Esophagus (tissue), 2 donors: ENCODE measurements around the gene PRR4. TPM values are rescaled to one million over a fixed set of nuclear protein-coding genes. Genes with fewer than 3 reads are reported as not detected.

Experiments used
- H3K27ac ChIP-seq, 2 donors: one replicate each; pipeline ENCODE4 v1.5.1; 2013; ENCODE audit warnings: low read depth in 2 of 2, mild to moderate bottlenecking in 2 of 2, inconsistent platforms in 1 of 2, low read length in 1 of 2, moderate library complexity in 1 of 2
- H3K27me3 ChIP-seq, 2 donors: one replicate each; pipeline ENCODE4 v1.6.1; 2013; ENCODE audit warnings: low read length in 2 of 2, control low read depth in 1 of 2, mild to moderate bottlenecking in 1 of 2; ENCODE audit not compliant: insufficient read depth in 2 of 2, control insufficient read depth in 1 of 2
- H3K36me3 ChIP-seq, 2 donors: one replicate each; pipeline ENCODE4 v1.6.1; 2013; ENCODE audit warnings: low read length in 1 of 2; ENCODE audit not compliant: control insufficient read depth in 2 of 2, insufficient read depth in 2 of 2
- H3K4me1 ChIP-seq, 2 donors: one replicate each; pipeline ENCODE4 v1.6.1; 2013; ENCODE audit warnings: low read length in 1 of 2; ENCODE audit not compliant: control insufficient read depth in 2 of 2, insufficient read depth in 2 of 2
- H3K4me3 ChIP-seq, 2 donors: one replicate each; pipeline ENCODE4 v1.5.1; 2013; ENCODE audit warnings: low read length in 2 of 2, mild to moderate bottlenecking in 2 of 2, low read depth in 1 of 2, moderate library complexity in 1 of 2
- H3K9me3 ChIP-seq, 2 donors: one replicate each; pipeline ENCODE4 v1.6.1; 2013; ENCODE audit warnings: mild to moderate bottlenecking in 2 of 2, low read depth in 1 of 2, low read length in 1 of 2, moderate library complexity in 1 of 2; ENCODE audit not compliant: control insufficient read depth in 2 of 2, insufficient read depth in 1 of 2
- WGBS, 2 donors: extraction: QIAGEN DNeasy Blood & Tissue Kit; methylation state at CpG; one replicate each; pipeline ENCODE4 v1.1.7; 2013; 5-methylcytosine and 5-hydroxymethylcytosine counted together
- polyA plus RNA-seq, 2 donors: library from polyadenylated mRNA; stranded (reverse); fragments of 200-250 nt; gene quantifications; one replicate each; pipeline ENCODE4 v1.2.3, GENCODE V29; 2013
- donor health status: healthy with polysubstance abuse.
- donor health status: Bipolar disorder and iron deficiency.

PRR4 gene
- polyA plus RNA-seq, 2 donors: 2.1 to 3.3 TPM

GRCh38 chr12:10855807-10856206, 6.5 kb upstream of the PRR4 start:
- H3K9me3 ChIP-seq: peaks cover 14% of the 10 kb centered on the region in 2 donors
- no peaks in the 10 kb centered on the region for H3K4me1 ChIP-seq
- H3K27ac ChIP-seq: no peak overlapping the region
- H3K27me3 ChIP-seq: no peaks in the 10 kb centered on the region
- H3K4me3 ChIP-seq: no peak overlapping the region
- H3K36me3 ChIP-seq: peaks cover 2 to 6% of the 10 kb centered on the region in 2 donors
- WGBS, 2 donors: 94 to 100% methylated on average over 2 of the region's 2 CpGs

- Histone ChIP-seq H3K36me3 (peaks cover 2 to 8% of the 10 kb centered on the region in 2 donors), H3K27me3 (no peaks in the 10 kb centered on the region), H3K9me3 (peaks cover 13 to 14% of the 10 kb centered on the region in 2 donors), H3K4me1 (no peaks in the 10 kb centered on the region), H3K4me3 (no peak overlapping the region), H3K27ac (no peak overlapping the region)
- WGBS, 2 donors: 78 to 80% methylated on average over 2 of the region's 2 CpGs
These were observed 4.5 kb upstream of the PRR4 start for GRCh38 chr12:10853776-10854175.

- H3K36me3 ChIP-seq: peaks cover 0 to 7% of the 10 kb centered on the region in 2 donors
- no peaks in the 10 kb centered on the region for H3K27me3 ChIP-seq
- no peak overlapping the region for H3K27ac ChIP-seq
- no peaks in the 10 kb centered on the region for H3K4me1 ChIP-seq
- peaks cover 6 to 8% of the 10 kb centered on the region in 2 donors for H3K9me3 ChIP-seq
- H3K4me3 ChIP-seq: no peak overlapping the region
- WGBS, 2 donors: 76 to 83% methylated on average over 4 of the region's 4 CpGs
These were observed 2.1 kb upstream of the PRR4 start for GRCh38 chr12:10851243-10851858.

- no peaks in the 10 kb centered on the region for H3K27me3 ChIP-seq
- no peaks in the 10 kb centered on the region for H3K4me1 ChIP-seq
- WGBS, 2 donors: 27 to 33% methylated on average over 2 of the region's 2 CpGs
- H3K9me3 ChIP-seq: no peaks in the 10 kb centered on the region
- H3K27ac ChIP-seq: no peak overlapping the region
- H3K4me3 ChIP-seq: no peak overlapping the region
- H3K36me3 ChIP-seq: peaks cover 0 to 7% of the 10 kb centered on the region in 2 donors
These were observed 1.5 kb downstream of the PRR4 start for GRCh38 chr12:10847744-10848143.

- WGBS, 2 donors: 97 to 100% methylated on average over 2 of the region's 2 CpGs
- H3K9me3 ChIP-seq: no peaks in the 10 kb centered on the region
These were observed 6.4 kb downstream of the PRR4 start for GRCh38 chr12:10842862-10843261.

GRCh38 chr12:10838461-10838860, 10.8 kb downstream of the PRR4 start:
- H3K36me3 ChIP-seq: no peaks in the 10 kb centered on the region
- 87 to 90% methylated on average over 3 of the region's 3 CpGs for WGBS, 2 donors

More at GRCh38 chr12:10842862-10843261, 6.4 kb downstream of the PRR4 start:
- no peak overlapping the region for H3K4me3 ChIP-seq
- no peaks in the 10 kb centered on the region for H3K27me3 ChIP-seq
- H3K4me1 ChIP-seq: no peaks in the 10 kb centered on the region
- H3K36me3 ChIP-seq: peaks cover 0 to 4% of the 10 kb centered on the region in 2 donors
- no peak overlapping the region for H3K27ac ChIP-seq

GRCh38 chr12:10829994-10830393, 19.3 kb downstream of the PRR4 start:
- WGBS, 2 donors: 96 to 100% methylated on average over 1 of the region's 1 CpG
- no peaks in the 10 kb centered on the region for H3K27me3 ChIP-seq

More at GRCh38 chr12:10838461-10838860, 10.8 kb downstream of the PRR4 start:
- Histone ChIP-seq H3K27ac (no peak overlapping the region), H3K4me1 (no peaks in the 10 kb centered on the region), H3K4me3 (no peak overlapping the region), H3K27me3 (no peaks in the 10 kb centered on the region), H3K9me3 (no peaks in the 10 kb centered on the region)

GRCh38 chr12:10826258-10826657, 23.0 kb downstream of the PRR4 start, which contains the start of gene TAS2R10:
Gene TAS2R10, minus strand, starts transcription at chr12:10826358. Its CDS starts 89 bp downstream, at chr12:10826269.
- Histone ChIP-seq H3K4me3 (no peak within 1 kb of the TSS), H3K9me3 (no peaks in the 10 kb centered on the region), H3K27me3 (no peaks in the 10 kb centered on the region), H3K4me1 (no peaks in the 10 kb centered on the region), H3K36me3 (no peaks in the 10 kb centered on the region), H3K27ac (no peak within 1 kb of the TSS)
- 92% methylated on average over 3 of the region's 3 CpGs for WGBS, 2 donors

More at GRCh38 chr12:10829994-10830393, 19.3 kb downstream of the PRR4 start:
- H3K9me3 ChIP-seq: no peaks in the 10 kb centered on the region
- H3K4me3 ChIP-seq: no peak overlapping the region
- no peaks in the 10 kb centered on the region for H3K4me1 ChIP-seq
- H3K27ac ChIP-seq: no peak overlapping the region
- no peaks in the 10 kb centered on the region for H3K36me3 ChIP-seq

GRCh38 chr12:10824957-10825356, 24.3 kb downstream of the PRR4 start:
- H3K27me3 ChIP-seq: no peaks in the 10 kb centered on the region
- no peak overlapping the region for H3K27ac ChIP-seq
- H3K9me3 ChIP-seq: no peaks in the 10 kb centered on the region
- H3K36me3 ChIP-seq: no peaks in the 10 kb centered on the region
- 83 to 90% methylated on average over 3 of the region's 3 CpGs for WGBS, 2 donors
- H3K4me3 ChIP-seq: no peak overlapping the region
- H3K4me1 ChIP-seq: no peaks in the 10 kb centered on the region
